MG63 (cell line): ENCODE data around the gene BOK. TPM values are rescaled to one million over a fixed set of nuclear protein-coding genes. Genes with fewer than 3 reads are reported as not detected.
"Not testable (repeated sequence)": the region's sequence is repeated elsewhere in the genome, so short reads cannot be mapped to it uniquely, and the experiment has no call there.

ENCODE experiments used
- DNase-seq: peaks from one replicate; pipeline ENCODE4 v3.0.0-alpha.2; 2020
- H3K27me3 ChIP-seq: fragments of 250-450 bp; sonication (Bioruptor Pico); 2 replicates; pipeline ENCODE4 v1.5.1; 2020; ENCODE audit warnings: mild to moderate bottlenecking, moderate library complexity
- H3K36me3 ChIP-seq: fragments of 250-450 bp; sonication (Bioruptor Pico); 2 replicates; pipeline ENCODE4 v1.5.1; 2020; ENCODE audit warnings: mild to moderate bottlenecking, moderate library complexity
- H3K4me3 ChIP-seq: fragments of 250-450 bp; sonication (Bioruptor Pico); 2 replicates; pipeline ENCODE4 v1.5.1; 2020; ENCODE audit warnings: mild to moderate bottlenecking, moderate library complexity
- H3K9me3 ChIP-seq: fragments of 250-450 bp; sonication (Bioruptor Pico); 2 replicates; pipeline ENCODE4 v1.5.1; 2020; ENCODE audit warnings: mild to moderate bottlenecking, moderate library complexity
- total RNA-seq: library from RNA; depleted of rRNA; stranded (reverse); fragments of >200 nt; shearing (Covaris generic); gene quantifications from 2 replicates; pipeline ENCODE4 v1.2.3, GENCODE V29; 2014; ENCODE audit warnings: low replicate concordance

Gene BOK
- total RNA-seq, 1 experiment from 2014 or later: 1.6 TPM

DNA sequence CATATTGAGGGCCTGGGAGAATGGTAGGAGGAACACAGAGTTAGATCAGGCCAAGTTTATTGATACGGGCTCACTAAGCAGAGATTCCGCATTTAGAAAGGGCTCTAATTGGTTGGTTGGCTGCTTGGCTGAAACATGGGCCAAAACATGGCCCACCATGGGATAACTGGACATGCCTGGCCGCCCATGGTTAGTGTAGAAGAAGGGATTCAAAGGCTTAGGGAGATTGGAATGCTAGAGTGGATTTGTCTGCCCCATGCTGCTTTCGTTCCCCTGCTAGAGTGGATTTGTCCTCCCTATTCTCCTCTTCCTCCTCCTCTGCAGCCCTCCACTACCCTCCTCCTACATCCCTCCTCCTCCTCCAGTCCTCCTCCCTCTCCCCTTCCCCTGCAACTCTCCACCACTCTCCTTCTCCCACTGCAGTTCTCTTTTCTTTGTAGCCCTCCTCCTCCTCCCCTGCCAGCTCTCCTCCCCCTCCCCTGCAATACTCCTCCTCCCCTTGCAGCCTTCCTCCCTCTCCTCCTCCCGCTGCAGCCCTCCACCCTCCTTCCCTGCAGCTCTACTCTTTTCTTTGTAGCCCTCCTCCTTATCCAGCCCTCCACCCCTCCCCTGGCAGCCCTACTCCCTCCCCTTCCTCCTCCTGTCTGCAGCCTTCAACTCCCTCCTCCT lies 17.2 kb downstream of the BOK start:
- no peaks in the 10 kb centered on the region for H3K9me3 ChIP-seq
- peaks cover 9% of the 10 kb centered on the region for H3K36me3 ChIP-seq
- no peaks in the 10 kb centered on the region for H3K27me3 ChIP-seq
- no peak for DNase-seq
- no peak overlapping the region for H3K4me3 ChIP-seq

DNA sequence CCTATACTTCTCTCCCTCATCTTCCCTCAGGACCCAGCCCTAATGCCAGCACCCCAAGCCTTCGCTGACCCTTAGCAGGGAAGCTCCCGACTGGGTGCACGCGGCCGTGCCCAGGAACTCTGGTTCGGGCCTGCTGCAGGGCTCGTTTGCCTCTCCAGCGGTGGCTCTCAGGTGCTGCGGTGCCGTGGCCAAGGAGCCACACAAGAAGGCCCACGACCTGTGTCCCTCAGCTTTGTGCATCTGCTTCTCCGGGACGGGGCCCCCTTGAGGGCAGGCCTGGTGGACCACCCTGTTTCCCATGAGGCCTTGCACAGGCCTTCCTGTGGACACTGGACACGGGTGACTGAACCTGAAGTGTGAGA lies 17.7 kb downstream of the BOK start:
- DNase-seq: no peak
- H3K9me3 ChIP-seq: no peaks in the 10 kb centered on the region
- H3K4me3 ChIP-seq: no peak overlapping the region
- peaks cover 9% of the 10 kb centered on the region for H3K36me3 ChIP-seq
- no peaks in the 10 kb centered on the region for H3K27me3 ChIP-seq

DNA sequence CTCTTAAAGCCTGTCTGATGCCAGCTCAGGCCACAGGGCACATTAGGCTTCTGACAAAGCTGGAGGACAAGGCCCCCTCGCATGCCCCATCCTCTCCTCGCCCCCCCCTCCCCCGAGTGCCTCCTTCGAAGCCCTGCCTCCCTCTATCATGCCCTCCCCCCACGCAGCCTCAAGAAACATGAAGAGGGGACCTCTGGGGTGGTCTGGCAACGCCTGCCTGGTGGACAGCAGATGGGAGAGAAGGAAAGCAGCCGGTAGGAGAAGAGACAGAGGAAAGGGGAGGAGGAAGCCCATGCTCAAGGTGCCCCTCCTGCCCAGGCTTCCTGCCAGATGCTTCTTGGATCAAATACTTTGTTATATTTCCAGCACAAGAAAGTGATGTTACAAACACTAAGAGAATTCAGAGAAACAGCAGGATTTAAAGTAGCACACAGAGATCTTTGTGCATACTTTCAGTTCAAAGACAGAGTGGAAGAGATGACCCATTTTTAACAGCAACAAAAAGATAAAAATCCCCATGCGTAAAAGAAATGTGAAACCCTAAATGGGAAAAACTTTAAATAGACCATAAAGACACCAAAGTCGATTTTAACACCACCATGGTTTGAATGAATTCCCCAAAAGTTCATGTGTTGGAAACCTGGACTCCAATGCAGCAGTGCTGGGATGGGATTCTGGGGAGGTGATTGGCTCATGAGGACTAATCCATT lies 19.0 kb downstream of the BOK start:
- Histone ChIP-seq H3K4me3 (no peak overlapping the region), H3K27me3 (no peaks in the 10 kb centered on the region), H3K36me3 (peaks cover 17% of the 10 kb centered on the region), H3K9me3 (no peaks in the 10 kb centered on the region)
- no peak for DNase-seq

DNA sequence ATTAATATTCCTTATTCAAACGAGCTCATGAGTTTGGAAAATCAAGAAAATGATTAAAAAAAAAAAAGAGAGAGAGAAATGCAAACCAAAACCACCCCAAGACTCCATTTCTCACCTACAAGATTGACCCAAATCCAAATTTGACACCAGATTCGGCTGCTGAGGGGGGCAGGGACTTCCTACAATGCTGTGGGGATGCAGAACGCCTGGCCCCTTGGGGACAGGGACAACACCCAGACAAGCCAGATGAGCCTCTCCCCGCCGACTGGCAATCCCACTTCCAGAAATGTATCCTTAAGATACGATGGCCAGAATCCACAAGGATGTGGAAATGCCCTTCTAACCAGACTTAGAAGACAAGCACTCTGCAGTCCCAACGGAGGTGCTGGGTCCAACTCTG lies 20.7 kb downstream of the BOK start:
- Histone ChIP-seq H3K27me3 (no peaks in the 10 kb centered on the region), H3K9me3 (no peaks in the 10 kb centered on the region), H3K4me3 (no peak overlapping the region), H3K36me3 (peaks cover 34% of the 10 kb centered on the region)
- no peak for DNase-seq

DNA sequence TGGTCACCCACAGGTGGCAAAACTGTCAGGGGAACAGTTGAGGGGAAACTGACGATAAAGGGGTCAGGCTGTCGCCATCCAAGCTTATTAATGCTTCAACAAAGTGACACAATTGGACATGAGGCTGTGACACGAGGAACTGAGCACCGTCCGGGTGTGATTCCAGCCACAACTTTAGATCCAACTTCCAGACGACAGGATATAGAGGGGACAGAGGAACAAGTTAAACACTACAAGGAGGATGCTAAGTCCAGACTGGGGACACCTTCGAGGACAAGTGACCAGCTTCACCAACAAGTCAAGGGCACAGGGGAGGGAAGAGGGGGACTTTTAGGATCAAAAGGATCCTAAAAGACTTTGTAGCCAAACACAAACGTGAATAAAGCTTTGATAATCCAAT lies 23.8 kb downstream of the BOK start:
- Histone ChIP-seq H3K27me3 (no peaks in the 10 kb centered on the region), H3K36me3 (peaks cover 60% of the 10 kb centered on the region), H3K9me3 (peaks cover 19% of the 10 kb centered on the region), H3K4me3 (no peak overlapping the region)
- no peak for DNase-seq

DNA sequence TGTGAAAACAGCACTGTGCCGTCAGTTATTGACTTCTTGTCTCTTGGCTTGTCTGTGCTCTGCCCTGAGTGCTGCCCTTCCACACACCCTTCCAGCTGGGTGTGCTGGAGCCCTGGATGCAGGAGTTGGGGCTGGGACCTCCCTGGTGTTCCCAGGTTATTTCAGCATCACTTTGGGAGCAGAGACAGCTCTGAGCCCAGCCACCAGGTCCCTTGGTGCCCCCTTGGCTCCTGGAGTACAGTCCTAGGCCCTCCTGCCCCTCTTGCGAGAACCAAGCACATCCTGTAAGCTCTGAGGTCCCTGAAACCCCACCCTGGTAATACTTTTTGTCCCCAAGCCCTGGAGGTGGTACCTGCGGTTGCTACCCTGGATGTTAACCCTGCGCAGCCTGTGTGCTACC lies 24.3 kb downstream of the BOK start:
- H3K27me3 ChIP-seq: no peaks in the 10 kb centered on the region
- no peak for DNase-seq
- peaks cover 61% of the 10 kb centered on the region for H3K36me3 ChIP-seq
- peaks cover 21% of the 10 kb centered on the region for H3K9me3 ChIP-seq
- H3K4me3 ChIP-seq: no peak overlapping the region

DNA sequence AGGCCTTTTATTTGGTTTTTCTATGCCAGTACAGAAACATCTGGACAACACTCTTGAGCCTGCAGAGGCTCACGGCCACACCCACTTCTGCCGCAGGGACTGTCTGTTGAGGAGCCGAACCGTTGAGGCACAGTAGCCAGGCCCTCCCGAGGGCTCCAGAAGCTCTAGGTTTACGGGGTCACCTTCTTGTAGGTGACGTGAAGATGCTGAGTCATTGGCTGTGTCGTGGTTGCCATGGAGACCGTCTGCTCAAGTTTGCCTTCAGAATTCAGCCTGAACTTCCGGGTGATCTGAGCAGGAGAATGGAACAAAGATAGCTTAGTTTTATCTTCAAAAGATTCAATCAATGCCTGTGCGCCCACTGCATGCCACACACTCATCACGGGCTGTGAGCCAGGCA lies 25.9 kb downstream of the BOK start:
- Histone ChIP-seq H3K36me3 (peaks cover 72% of the 10 kb centered on the region), H3K9me3 (peaks cover 28% of the 10 kb centered on the region), H3K27me3 (no peaks in the 10 kb centered on the region), H3K4me3 (no peak overlapping the region)
- DNase-seq: no peak

DNA sequence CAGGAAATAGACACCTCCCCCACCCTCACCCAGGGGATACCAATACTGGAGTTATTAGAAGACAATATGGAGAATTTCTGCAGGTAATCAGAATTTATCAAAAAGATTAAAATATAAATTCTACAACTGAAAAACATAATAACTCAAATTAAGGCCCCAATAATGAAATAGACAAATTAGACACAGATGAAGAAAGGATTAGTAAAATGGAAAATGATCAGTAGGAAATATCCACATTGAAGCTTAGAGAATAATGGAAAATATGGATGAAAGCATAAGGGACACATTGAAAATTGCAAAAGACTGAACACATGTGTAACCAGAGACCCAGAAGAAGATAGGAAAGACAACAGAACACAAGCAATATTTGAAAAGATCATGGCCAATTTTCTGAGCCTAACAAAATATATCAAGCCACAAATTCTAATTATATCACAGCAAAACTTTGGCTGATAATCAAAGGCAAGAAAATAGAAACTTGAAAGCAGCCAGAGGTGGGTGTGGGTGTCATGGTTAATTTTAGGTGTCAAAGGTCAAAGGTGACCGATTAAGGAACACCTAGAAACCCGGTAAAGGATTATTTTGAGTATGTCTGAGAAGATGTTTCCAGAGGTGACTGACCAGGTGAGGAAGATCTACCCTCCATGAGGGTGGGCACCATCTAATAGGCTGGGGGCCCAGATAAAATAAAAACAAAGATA lies 28.2 kb downstream of the BOK start:
- no peak for DNase-seq
- Histone ChIP-seq H3K4me3 (no peak overlapping the region), H3K36me3 (peaks cover 70% of the 10 kb centered on the region), H3K27me3 (no peaks in the 10 kb centered on the region), H3K9me3 (peaks cover 28% of the 10 kb centered on the region)

DNA sequence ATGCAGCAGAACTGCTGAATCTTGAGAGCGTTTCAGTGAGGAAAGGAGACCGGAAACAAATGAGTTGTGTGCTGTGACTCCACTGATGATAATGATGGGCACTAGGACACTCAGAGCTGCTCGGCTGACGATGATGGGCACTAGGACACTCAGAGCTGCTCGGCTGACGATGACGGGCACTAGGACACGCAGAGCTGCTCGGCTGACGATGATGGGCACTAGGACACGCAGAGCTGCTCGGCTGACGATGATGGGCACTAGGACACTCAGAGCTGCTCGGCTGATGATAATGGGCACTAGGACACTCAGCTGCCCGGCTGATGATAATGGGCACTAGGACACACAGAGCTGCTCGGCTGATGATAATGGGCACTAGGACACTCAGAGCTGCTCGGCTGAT lies 31.3 kb downstream of the BOK start:
- Histone ChIP-seq H3K36me3 (peaks cover 59% of the 10 kb centered on the region), H3K9me3 (peaks cover 26% of the 10 kb centered on the region)
- H3K27me3 ChIP-seq, H3K4me3 ChIP-seq, DNase-seq: not testable (repeated sequence)

DNA sequence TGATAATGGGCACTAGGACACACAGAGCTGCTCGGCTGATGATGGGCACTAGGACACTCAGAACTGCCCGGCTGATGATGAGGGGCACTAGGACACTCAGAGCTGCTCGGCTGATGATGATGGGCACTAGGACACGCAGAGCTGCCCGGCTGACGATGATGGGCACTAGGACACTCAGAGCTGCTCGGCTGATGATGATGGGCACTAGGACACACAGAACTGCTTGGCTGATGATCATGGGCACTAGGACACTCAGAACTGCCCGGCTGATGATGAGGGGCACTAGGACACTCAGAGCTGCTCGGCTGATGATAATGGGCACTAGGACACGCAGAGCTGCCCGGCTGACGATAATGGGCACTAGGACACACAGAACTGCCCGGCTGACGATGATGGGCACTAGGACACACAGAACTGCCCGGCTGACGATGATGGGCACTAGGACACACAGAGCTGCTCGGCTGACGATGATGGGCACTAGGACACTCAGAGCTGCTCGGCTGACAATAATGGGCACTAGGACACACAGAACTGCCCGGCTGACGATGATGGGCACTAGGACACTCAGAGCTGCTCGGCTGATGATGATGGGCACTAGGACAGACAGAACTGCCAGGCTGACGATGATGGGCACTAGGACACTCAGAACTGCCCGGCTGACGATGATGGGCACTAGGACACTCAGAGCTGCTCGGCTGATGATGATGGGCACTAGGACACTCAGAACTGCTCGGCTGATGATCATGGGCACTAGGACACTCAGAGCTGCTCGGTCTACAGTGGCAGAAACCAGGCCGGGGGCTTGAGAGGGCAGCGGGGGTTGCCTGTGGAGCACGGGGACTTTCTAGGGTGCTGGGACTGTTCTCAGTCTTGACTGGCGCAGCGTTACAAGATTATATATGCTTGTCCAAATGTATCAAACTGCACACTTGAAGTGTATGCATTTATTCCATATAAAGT lies 32.2 kb downstream of the BOK start:
- not testable (repeated sequence) for H3K4me3 ChIP-seq, DNase-seq, H3K27me3 ChIP-seq
- peaks cover 21% of the 10 kb centered on the region for H3K9me3 ChIP-seq
- peaks cover 59% of the 10 kb centered on the region for H3K36me3 ChIP-seq

DNA sequence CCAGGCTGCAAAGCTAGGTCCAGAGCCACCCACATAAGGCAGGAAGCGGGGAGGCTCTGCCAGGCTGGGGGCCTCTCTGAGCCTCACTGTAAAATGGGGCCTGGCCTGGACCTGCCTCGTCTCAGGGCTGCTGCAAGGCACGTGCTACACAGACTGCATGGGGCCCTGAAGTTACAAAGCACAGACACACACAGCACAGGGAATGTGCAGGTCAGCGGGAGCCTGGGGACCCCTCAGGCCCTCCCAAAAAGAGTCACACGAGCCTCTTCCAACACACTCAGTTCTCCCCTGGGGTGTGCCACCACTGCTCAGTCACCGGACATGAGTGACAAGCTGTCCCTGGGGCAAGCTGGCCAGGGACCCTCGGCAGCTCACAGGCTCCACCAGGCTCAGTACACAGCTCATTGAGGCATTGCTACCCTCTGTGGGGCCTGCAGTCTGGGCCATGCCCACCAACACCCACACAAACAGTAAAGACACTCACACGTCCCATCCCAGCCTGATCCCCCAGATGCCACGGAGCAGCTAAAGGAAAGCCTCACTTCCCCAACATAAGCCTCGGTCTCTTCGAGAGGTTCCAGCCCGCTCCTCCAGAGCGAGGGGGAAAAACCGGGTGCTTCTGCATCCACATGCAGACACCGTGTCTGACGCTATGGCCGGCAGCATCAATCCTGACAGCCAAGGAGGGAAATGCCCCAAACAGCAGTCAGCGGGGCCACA lies 33.7 kb downstream of the BOK start:
- Histone ChIP-seq H3K36me3 (peaks cover 57% of the 10 kb centered on the region), H3K9me3 (peaks cover 9% of the 10 kb centered on the region), H3K4me3 (no peak overlapping the region), H3K27me3 (no peaks in the 10 kb centered on the region)
- DNase-seq: no peak

DNA sequence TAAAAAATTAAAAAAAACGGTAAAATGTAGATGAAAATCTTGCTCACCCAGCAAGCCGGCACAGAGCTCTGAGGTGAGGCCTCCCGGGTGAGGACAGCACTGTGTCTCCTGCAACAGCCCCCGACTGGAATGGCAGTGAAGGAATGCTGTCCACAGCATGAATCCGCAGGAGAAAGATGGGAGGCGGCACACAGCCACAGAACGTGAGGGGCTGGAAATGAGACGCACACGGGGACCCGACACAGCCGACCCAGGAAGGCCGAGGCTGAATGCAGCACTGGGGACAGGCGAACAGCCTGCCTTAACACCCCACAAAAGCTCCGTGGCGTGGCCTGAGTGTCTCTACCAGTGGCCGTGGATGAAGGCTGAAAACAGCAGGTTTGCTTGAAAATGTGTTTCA lies 34.7 kb downstream of the BOK start:
- no peaks in the 10 kb centered on the region for H3K27me3 ChIP-seq
- H3K4me3 ChIP-seq: no peak overlapping the region
- peaks cover 4% of the 10 kb centered on the region for H3K9me3 ChIP-seq
- peaks cover 57% of the 10 kb centered on the region for H3K36me3 ChIP-seq
- no peak for DNase-seq

DNA sequence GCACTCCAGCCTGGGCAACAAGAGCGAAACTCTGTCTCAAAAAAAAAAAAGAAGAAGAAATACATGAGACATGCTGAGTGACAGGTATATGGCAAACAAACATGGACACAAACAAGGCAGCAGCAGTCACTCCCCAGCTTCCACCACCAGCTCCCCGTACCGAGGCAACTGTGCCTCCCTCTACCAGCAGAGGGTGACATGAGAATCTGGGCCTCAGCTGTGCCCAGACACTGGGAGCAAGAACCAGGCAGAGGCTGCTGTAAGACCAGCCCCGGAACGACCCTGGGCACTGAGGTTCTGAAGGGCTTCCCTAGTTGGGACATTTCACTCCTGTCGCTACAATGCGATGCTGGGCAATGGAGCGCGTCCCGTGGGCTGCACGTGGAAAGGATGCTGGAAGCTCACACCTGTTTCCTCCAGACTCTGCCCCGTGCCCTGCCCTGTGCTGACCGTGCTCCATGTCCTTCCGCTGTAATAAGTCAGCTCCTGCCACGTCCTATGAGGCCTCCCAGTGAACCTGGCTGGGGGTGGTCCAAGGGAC lies 37.1 kb downstream of the BOK start:
- DNase-seq: no peak
- Histone ChIP-seq H3K9me3 (no peaks in the 10 kb centered on the region), H3K27me3 (no peaks in the 10 kb centered on the region), H3K4me3 (no peak overlapping the region), H3K36me3 (peaks cover 65% of the 10 kb centered on the region)

DNA sequence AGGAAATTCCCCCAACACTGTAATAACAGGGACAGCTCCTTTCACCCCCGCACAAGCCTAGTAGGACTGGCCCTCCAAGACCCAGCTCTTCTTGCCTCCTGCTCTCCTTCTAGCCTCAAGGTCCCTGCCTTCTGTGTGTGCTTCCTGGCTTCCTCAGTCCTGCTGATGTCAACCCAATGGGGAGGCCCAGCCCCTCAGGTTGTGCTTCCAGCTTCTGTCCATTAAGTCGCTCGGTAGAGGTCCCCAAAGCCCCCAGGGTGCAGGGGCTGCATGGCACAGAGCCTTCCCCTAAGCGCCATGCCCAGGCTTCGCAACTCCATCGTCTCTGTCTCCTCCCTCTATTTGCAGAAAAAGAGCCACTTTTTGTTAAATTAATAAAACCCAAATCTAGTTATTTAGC lies 39.0 kb downstream of the BOK start:
- Histone ChIP-seq H3K9me3 (no peaks in the 10 kb centered on the region), H3K36me3 (peaks cover 72% of the 10 kb centered on the region), H3K4me3 (no peak overlapping the region), H3K27me3 (no peaks in the 10 kb centered on the region)
- DNase-seq: no peak

DNA sequence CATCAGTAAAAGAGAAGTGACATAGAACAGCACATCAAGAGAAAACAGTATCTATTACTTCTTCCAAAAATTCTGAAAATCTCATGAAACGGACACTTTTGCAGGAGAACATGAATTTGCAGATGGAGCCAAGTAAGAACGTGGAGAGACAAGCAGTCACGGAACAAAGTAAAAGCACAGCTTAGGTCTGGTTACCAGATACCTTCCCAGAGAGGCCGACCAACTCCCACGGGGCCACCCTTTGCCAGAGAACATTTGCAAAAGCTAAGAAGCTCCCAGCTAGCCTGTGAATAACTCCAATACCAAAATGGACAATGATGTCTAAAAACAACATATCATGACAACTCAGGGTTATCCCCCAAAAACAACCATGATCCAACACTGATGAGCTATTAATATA lies 39.5 kb downstream of the BOK start:
- Histone ChIP-seq H3K27me3 (no peaks in the 10 kb centered on the region), H3K36me3 (peaks cover 76% of the 10 kb centered on the region), H3K9me3 (no peaks in the 10 kb centered on the region), H3K4me3 (no peak overlapping the region)
- no peak for DNase-seq

DNA sequence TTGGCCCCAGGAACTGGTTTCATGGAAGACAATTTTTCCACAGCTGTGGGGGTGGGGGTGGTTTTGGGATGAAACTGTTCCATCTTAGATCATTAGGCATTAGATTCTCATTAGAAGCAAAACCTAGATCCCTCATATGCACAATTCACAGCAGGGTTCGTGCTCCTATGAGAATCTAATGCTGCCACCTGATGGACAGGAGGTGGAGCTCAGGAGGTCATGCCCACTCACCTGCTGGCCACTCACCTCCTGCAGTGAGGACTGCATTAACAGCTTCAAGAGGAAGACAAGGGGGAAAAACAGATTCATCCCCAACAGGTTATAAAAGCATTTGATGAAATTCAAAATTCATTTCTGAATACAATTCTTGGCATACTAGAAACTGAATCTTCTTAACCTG lies 39.9 kb downstream of the BOK start:
- Histone ChIP-seq H3K27me3 (no peaks in the 10 kb centered on the region), H3K36me3 (peaks cover 73% of the 10 kb centered on the region), H3K9me3 (no peaks in the 10 kb centered on the region), H3K4me3 (no peak overlapping the region)
- DNase-seq: no peak
